Endodermal cell (in vitro differentiated cells): ENCODE results near the gene NPTX1. TPM values are rescaled to one million over a fixed set of nuclear protein-coding genes. Genes with fewer than 3 reads are reported as not detected.

Experiments
- DNase-seq: peaks from one replicate; pipeline ENCODE4 v3.0.0-alpha.2; 2017
- H3K27ac ChIP-seq: 2 replicates; pipeline ENCODE4 v1.5.1; 2013; ENCODE audit warnings: mild to moderate bottlenecking, low read depth, low read length, moderate library complexity
- H3K27me3 ChIP-seq: 2 replicates; pipeline ENCODE4 v1.6.1; 2013; ENCODE audit warnings: mild to moderate bottlenecking, low read length, moderate library complexity; ENCODE audit not compliant: insufficient read depth, control insufficient read depth, poor library complexity, severe bottlenecking
- H3K36me3 ChIP-seq: 2 replicates; pipeline ENCODE4 v1.7.0; 2013; ENCODE audit warnings: mild to moderate bottlenecking, low read length, moderate library complexity; ENCODE audit not compliant: control insufficient read depth, insufficient read depth
- H3K4me1 ChIP-seq: one replicate; pipeline ENCODE4 v1.7.0; 2013; ENCODE audit warnings: low read length; ENCODE audit not compliant: control insufficient read depth, insufficient read depth
- H3K4me3 ChIP-seq: 2 replicates; pipeline ENCODE4 v1.5.1; 2013; ENCODE audit warnings: mild to moderate bottlenecking, low read length, moderate library complexity
- H3K9ac ChIP-seq: 2 replicates; pipeline ENCODE4 v1.6.1; 2013; ENCODE audit warnings: mild to moderate bottlenecking, low read length, moderate library complexity; ENCODE audit not compliant: poor library complexity, severe bottlenecking; ENCODE audit errors: extremely low read depth
- H3K9me3 ChIP-seq: 2 replicates; pipeline ENCODE4 v1.6.1; 2013; ENCODE audit warnings: mild to moderate bottlenecking, low read length, moderate library complexity; ENCODE audit not compliant: control insufficient read depth
- H3K27ac Mint-ChIP-seq: 2 replicates; pipeline ENCODE4 v1.8.0; 2020; ENCODE audit warnings: mixed read lengths
- H3K27me3 Mint-ChIP-seq: 2 replicates; pipeline ENCODE4 v1.8.0; 2021; ENCODE audit warnings: mild to moderate bottlenecking, mixed read lengths; ENCODE audit not compliant: insufficient read depth
- H3K36me3 Mint-ChIP-seq: 2 replicates; pipeline ENCODE4 v1.8.0; 2020; ENCODE audit warnings: low read depth, mixed read lengths
- H3K4me1 Mint-ChIP-seq: 2 replicates; pipeline ENCODE4 v1.8.0; 2020; ENCODE audit warnings: mixed read lengths
- H3K4me3 Mint-ChIP-seq: 2 replicates; pipeline ENCODE4 v1.8.0; 2020; ENCODE audit warnings: mild to moderate bottlenecking, moderate library complexity, mixed read lengths
- H3K9me3 Mint-ChIP-seq: 2 replicates; pipeline ENCODE4 v1.8.0; 2020; ENCODE audit warnings: mild to moderate bottlenecking, mixed read lengths
- WGBS, 2 experiments: methylation state at CpG; one replicate each; pipeline versions ENCODE4 v1.1.5 to v1.1.7; 2013; ENCODE audit warnings: missing lambda C conversion rate in 2 of 2, mixed read lengths in 1 of 2; ENCODE audit not compliant: insufficient coverage in 1 of 2, insufficient read length in 1 of 2; 5-methylcytosine and 5-hydroxymethylcytosine counted together
- total RNA-seq, 2 donors: library from RNA; stranded (reverse); fragmentation: NEBNext Ultra II Directional in 1 of 2; extraction: Animal tissue kit (Norgen Biotek cat#: 25700) in 1 of 2; gene quantifications; 2 replicates in 1 of 2; 3 replicates in 1 of 2; pipeline ENCODE4 v1.2.1, GENCODE V29; 2021
- TF ChIP-seq, protein P1 (sequence below): fragments of 200-600 bp; sonication (generic); conservative IDR thresholded peaks from 2 replicates; pipeline ENCODE4 v1.5.0; 2021; ENCODE audit warnings: antibody characterized with exemption, mild to moderate bottlenecking

Gene NPTX1
- total RNA-seq, 2 donors from 2014 or later: 0.24 to 2.3 TPM

DNA sequence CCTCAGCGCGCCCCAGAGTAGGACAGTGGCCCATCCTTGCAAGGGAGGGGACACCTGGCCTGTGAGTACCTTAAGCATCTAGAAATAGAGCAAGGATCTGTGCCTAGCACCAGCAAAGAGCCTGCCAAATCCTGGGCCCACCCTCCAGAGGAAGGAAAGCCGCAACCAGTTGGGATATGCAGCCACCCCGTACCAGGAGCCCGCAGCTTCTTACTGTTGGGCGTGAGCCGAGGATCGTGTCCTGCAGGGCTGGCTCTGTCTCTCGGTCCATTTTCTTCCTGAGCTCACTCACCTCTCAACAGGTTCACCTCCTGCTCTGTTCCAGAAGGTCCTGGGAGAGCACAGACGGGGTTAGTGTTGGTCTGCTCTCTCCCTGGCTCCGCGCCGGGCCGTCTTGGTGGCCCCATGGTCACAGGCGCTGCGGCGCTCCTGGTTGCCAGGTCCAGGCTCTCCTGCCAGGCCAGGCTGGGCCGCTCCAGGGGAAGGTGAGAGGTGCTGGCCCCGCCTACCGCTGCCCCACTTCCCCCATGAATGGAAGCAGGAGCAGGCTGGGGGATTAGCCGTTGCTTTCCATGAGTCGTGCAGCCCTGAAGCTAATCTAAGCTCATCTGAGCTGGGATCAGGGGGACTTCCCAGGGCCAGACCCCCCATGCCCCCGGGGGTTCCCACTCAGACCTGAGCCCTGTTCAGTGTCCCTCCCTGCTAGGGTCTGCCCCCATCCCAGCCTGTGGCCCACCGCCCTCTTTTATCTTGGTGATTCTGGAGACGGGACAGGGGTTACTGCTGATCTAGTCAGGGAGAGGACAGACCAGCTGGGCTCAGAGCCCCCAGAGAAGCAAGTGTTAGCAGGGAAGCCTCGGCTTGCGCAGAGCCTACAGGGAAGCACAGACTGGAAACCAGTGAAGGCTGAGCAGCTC is 48.8 kb downstream of the NPTX1 start:
- 86 to 91% methylated on average over 13 to 27 of the region's 27 CpGs for WGBS, 2 experiments
- no peak overlapping the region for H3K4me3 ChIP-seq
- H3K36me3 Mint-ChIP-seq: no peaks in the 10 kb centered on the region
- no peak overlapping the region for H3K9ac ChIP-seq
- DNase-seq: peak; percentile 76
- H3K9me3 Mint-ChIP-seq: no peaks in the 10 kb centered on the region
- TF ChIP-seq, protein P1, sequence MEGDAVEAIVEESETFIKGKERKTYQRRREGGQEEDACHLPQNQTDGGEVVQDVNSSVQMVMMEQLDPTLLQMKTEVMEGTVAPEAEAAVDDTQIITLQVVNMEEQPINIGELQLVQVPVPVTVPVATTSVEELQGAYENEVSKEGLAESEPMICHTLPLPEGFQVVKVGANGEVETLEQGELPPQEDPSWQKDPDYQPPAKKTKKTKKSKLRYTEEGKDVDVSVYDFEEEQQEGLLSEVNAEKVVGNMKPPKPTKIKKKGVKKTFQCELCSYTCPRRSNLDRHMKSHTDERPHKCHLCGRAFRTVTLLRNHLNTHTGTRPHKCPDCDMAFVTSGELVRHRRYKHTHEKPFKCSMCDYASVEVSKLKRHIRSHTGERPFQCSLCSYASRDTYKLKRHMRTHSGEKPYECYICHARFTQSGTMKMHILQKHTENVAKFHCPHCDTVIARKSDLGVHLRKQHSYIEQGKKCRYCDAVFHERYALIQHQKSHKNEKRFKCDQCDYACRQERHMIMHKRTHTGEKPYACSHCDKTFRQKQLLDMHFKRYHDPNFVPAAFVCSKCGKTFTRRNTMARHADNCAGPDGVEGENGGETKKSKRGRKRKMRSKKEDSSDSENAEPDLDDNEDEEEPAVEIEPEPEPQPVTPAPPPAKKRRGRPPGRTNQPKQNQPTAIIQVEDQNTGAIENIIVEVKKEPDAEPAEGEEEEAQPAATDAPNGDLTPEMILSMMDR: no peak
- H3K36me3 ChIP-seq: no peaks in the 10 kb centered on the region
- H3K27ac Mint-ChIP-seq: no peak overlapping the region
- no peak overlapping the region for H3K4me3 Mint-ChIP-seq
- peaks cover 5% of the 10 kb centered on the region for H3K4me1 ChIP-seq
- no peaks in the 10 kb centered on the region for H3K27me3 Mint-ChIP-seq
- H3K27ac ChIP-seq: no peak overlapping the region
- peaks cover 4% of the 10 kb centered on the region for H3K4me1 Mint-ChIP-seq
- no peaks in the 10 kb centered on the region for H3K9me3 ChIP-seq
- H3K27me3 ChIP-seq: no peaks in the 10 kb centered on the region

DNA sequence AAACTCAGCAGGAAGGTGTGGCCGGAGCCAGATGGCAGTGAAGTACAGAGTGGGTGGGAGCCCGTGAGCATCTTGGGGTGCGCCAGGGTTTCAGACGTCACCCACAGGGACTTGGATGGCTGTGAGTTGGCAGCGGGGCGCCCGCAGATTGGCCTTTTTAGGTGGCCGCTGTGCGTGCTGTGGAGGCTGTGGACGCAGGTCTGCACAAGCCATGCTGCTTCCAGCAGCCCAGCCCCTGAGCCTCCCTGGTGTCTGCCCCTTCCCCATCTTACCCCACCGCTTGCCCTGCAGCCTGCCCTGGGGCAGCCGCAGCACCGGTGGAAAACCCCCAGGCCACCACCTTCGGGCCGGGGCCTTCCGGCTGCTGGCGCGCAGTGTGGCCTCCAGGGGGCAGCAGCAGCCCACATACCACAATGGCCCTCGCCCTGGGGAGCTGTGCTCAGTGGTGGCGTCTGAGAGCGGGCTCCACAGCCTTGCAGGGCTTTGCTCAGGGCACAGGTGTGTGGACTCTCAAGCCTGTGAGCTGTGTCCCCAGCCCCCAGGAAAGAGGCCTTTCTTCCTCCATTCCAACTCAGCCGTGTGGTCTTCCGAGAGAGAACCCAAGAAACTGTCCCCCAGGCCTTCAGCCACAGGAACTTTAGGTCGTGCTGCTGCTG is 49.6 kb downstream of the NPTX1 start:
- Mint-ChIP-seq H3K27me3 (no peaks in the 10 kb centered on the region), H3K36me3 (no peaks in the 10 kb centered on the region), H3K4me1 (peaks cover 4% of the 10 kb centered on the region), H3K27ac (no peak overlapping the region), H3K9me3 (no peaks in the 10 kb centered on the region), H3K4me3 (no peak overlapping the region)
- Histone ChIP-seq H3K36me3 (no peaks in the 10 kb centered on the region), H3K4me3 (no peak overlapping the region), H3K27me3 (no peaks in the 10 kb centered on the region), H3K9ac (no peak overlapping the region), H3K4me1 (peaks cover 5% of the 10 kb centered on the region), H3K9me3 (no peaks in the 10 kb centered on the region), H3K27ac (no peak overlapping the region)
- TF ChIP-seq, protein P1: peak; percentile 99
- peak; percentile 98 for DNase-seq
- 33 to 48% methylated on average over 15 to 24 of the region's 24 CpGs for WGBS, 2 experiments

DNA sequence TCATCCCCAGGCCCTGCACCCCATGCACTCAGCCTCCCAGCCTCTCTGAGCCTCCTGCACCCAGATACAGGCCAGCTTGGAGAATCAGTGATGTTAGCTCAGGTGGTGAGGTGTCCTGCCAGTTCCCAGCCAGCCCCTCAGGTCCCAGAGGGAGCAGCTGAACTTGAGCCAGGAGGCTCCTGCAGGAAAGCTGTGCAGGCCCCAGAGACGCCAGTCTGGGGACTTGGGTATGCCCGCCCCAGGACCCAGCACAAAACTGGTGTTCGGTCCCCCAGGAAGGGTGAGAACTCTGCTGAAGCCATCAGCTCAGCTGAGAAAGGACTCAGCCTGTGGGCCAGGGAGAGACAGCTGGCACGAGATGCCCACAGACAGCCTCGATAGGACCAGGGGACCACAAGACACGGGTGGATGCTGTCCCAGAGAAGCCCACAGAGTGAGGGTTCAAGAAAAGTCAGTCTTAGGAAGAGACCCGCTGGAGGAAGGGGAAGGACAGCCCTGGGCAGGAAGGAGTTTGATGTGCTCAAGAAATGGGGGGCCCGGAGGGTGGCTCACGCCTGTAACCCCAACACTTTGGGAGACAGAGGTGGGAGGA is 50.5 kb downstream of the NPTX1 start:
- H3K36me3 ChIP-seq: no peaks in the 10 kb centered on the region
- TF ChIP-seq, protein P1: no peak
- H3K27ac ChIP-seq: no peak overlapping the region
- no peaks in the 10 kb centered on the region for H3K27me3 Mint-ChIP-seq
- WGBS, 2 experiments: 90 to 99% methylated on average over 9 of the region's 9 CpGs
- H3K4me3 Mint-ChIP-seq: no peak overlapping the region
- no peak for DNase-seq
- no peak overlapping the region for H3K4me3 ChIP-seq
- H3K9me3 Mint-ChIP-seq: no peaks in the 10 kb centered on the region
- H3K4me1 Mint-ChIP-seq: peaks cover 4% of the 10 kb centered on the region
- no peaks in the 10 kb centered on the region for H3K27me3 ChIP-seq
- no peaks in the 10 kb centered on the region for H3K36me3 Mint-ChIP-seq
- no peak overlapping the region for H3K9ac ChIP-seq
- H3K27ac Mint-ChIP-seq: no peak overlapping the region
- H3K4me1 ChIP-seq: peaks cover 5% of the 10 kb centered on the region
- no peaks in the 10 kb centered on the region for H3K9me3 ChIP-seq
